Gastrocnemius medialis (tissue), 4 donors: ENCODE data around the gene POLN. TPM values are rescaled to one million over a fixed set of nuclear protein-coding genes. Genes with fewer than 3 reads are reported as not detected.

Experiments
- ATAC-seq, 2 donors: fragments of 150-250 bp; one replicate each; pipeline ENCODE4 v1.9.1; 2016
- DNase-seq, 2 donors: peaks; one replicate each; pipeline ENCODE4 v3.0.0-alpha.2; 2019
- H3K27ac ChIP-seq, 4 donors: fragments of 200-600 bp; sonication (generic); 1 replicate in 1 of 4; 2 replicates in 3 of 4; pipeline ENCODE4 v1.5.1; 2016 to 2018; ENCODE audit warnings: mild to moderate bottlenecking in 2 of 4, moderate library complexity in 1 of 4
- H3K27me3 ChIP-seq, 3 donors: fragments of 200-600 bp; sonication (generic) in 2 of 3; 1 replicate in 1 of 3; 2 replicates in 2 of 3; pipeline versions ENCODE4 v1.5.1 to v1.6.0; 2016 to 2019; ENCODE audit warnings: mild to moderate bottlenecking in 1 of 3, moderate library complexity in 1 of 3
- H3K36me3 ChIP-seq, 2 donors: fragments of 200-600 bp; sonication (generic) in 1 of 2; one replicate each; pipeline ENCODE4 v1.5.1; 2017 to 2018
- H3K4me1 ChIP-seq, 2 donors: fragments of 200-600 bp; sonication (generic) in 1 of 2; one replicate each; pipeline ENCODE4 v1.5.1; 2016 to 2017; ENCODE audit warnings: mild to moderate bottlenecking in 2 of 2
- H3K4me3 ChIP-seq, 4 donors: fragments of 200-600 bp; sonication (generic) in 3 of 4; 1 replicate in 1 of 4; 2 replicates in 3 of 4; pipeline ENCODE4 v1.5.1; 2016 to 2019; ENCODE audit warnings: mild to moderate bottlenecking in 2 of 4
- H3K9me3 ChIP-seq, 3 donors: fragments of 200-600 bp; sonication (generic) in 2 of 3; 1 replicate in 1 of 3; 2 replicates in 2 of 3; pipeline ENCODE4 v1.5.1; 2016 to 2019
- CTCF ChIP-seq, 5 experiments: fragments of 450-650 bp in 3 of 5; fragments of 200-600 bp in 2 of 5; sonication (generic) in 2 of 5; IDR thresholded peaks in 4 of 5; conservative IDR thresholded peaks in 1 of 5; 1 replicate in 4 of 5; 2 replicates in 1 of 5; pipeline ENCODE4 v1.5.1; 2016 to 2019; ENCODE audit warnings: antibody characterized with exemption in 5 of 5, mild to moderate bottlenecking in 3 of 5, moderate library complexity in 3 of 5
- POLR2A ChIP-seq, 2 donors: fragments of 450-650 bp; IDR thresholded peaks; one replicate each; pipeline ENCODE4 v1.6.1; 2017; ENCODE audit warnings: antibody characterized with exemption in 2 of 2, mild to moderate bottlenecking in 2 of 2, moderate library complexity in 2 of 2
- in situ Hi-C, 4 donors: fragments of 200-750 bp; cut with MboI; loops; one replicate each; pipeline versions ENCODE4 v1.15.0 to v1.8.0; 2017; ENCODE audit warnings: low sequenced_read_pairs in 4 of 4
- intact Hi-C: fragments of 100-400 bp; cut with DNase I; formaldehyde crosslinking; loops from one replicate; pipeline ENCODE4 v1.15.1; 2023; ENCODE audit warnings: low total_unique reads
- total RNA-seq, 4 donors: library from RNA; depleted of rRNA; stranded (reverse); fragments of >200 nt; gene quantifications; one replicate each; pipeline versions ENCODE4 v1.1.0 to v1.2.3, GENCODE V29; 2016

The POLN gene
- total RNA-seq, 4 donors from 2014 or later = 0.71 to 2.0 (median 0.86) TPM; not detected in 1

GRCh38 chr4:2259036-2259540 is 17.2 kb upstream of the POLN start:
- DNase-seq (peak; percentile 1 to 10), ATAC-seq (no peak)
- Histone ChIP-seq H3K27ac (peak overlapping the region; percentile 85 to 98 (median 94)), H3K4me3 (peak overlapping the region; percentile 13 to 99 (median 62)), H3K9me3 (no peaks in the 10 kb centered on the region), H3K4me1 (peaks cover 60 to 83% of the 10 kb centered on the region in 2 donors), H3K27me3 (no peaks in the 10 kb centered on the region), H3K36me3 (peaks cover 0 to 6% of the 10 kb centered on the region in 2 donors)
- TF ChIP-seq POLR2A (IDR thresholded peaks at IDR 0.05) (no peak), CTCF (IDR thresholded peaks at IDR 0.05 in 4 of 5, conservative IDR thresholded peaks at IDR 0.05 in 1 of 5) (no peak)
- intact Hi-C loops = no loop called here
- in situ Hi-C loops = no loop called here

DNA sequence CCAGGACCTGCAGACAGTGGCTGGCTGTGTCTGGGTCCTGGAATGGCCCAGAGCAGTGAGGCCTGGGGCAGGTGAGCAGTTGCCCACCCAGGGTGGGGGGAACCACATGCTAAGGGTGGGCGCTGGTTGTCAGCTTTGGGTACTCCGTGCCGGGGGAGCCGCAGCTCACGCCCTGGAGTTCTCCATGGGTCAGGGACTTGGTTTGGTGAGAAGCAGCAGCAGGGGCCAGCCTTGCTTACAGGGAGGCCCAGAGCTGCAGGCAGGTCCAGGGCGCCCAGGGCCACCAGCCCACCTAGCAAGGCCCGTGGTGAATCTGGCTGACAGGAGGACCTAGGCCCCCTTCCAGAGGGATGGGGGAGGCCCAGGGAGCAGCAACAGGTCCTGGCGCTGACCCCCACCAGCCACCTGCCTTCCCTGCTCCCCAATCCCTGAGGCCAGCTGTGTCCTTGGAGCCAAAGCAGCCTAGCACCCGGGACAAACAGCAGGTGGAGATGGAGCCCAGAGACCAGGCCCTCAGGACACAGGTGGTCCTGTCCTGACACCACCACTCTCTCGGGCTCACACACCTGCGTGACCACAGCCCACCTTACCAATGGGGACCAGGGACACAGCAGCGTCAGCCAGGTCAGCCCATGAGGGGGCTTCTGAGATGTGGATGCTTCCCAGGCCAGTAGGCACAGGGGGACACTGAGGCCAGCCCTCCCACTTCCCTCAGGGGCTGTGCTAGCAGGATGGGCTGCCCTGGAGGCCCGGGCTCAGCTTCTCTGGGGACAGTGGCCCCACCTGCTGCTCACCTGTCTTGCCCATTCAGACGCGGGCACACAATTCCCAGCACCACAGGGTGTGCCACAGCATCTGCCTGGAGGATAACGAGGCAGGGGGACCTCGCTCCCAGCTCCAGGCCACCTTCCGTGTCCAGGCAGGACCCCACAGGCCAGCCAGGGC is 16.4 kb upstream of the POLN start:
- Histone ChIP-seq H3K36me3 (peaks cover 0 to 11% of the 10 kb centered on the region in 2 donors), H3K4me1 (peaks cover 60 to 85% of the 10 kb centered on the region in 2 donors), H3K27ac (peak overlapping the region; percentile 85 to 98 (median 94)), H3K27me3 (no peaks in the 10 kb centered on the region), H3K4me3 (peak overlapping the region in 2 of 4 donors; percentile 13 to 96), H3K9me3 (no peaks in the 10 kb centered on the region)
- intact Hi-C loops = no loop called here
- in situ Hi-C loops = no loop called here
- ATAC-seq (no peak), DNase-seq (peak in 1 of 2 donors; percentile 12)
- TF ChIP-seq CTCF (IDR thresholded peaks at IDR 0.05 in 4 of 5, conservative IDR thresholded peaks at IDR 0.05 in 1 of 5) (no peak), POLR2A (IDR thresholded peaks at IDR 0.05) (no peak)

DNA sequence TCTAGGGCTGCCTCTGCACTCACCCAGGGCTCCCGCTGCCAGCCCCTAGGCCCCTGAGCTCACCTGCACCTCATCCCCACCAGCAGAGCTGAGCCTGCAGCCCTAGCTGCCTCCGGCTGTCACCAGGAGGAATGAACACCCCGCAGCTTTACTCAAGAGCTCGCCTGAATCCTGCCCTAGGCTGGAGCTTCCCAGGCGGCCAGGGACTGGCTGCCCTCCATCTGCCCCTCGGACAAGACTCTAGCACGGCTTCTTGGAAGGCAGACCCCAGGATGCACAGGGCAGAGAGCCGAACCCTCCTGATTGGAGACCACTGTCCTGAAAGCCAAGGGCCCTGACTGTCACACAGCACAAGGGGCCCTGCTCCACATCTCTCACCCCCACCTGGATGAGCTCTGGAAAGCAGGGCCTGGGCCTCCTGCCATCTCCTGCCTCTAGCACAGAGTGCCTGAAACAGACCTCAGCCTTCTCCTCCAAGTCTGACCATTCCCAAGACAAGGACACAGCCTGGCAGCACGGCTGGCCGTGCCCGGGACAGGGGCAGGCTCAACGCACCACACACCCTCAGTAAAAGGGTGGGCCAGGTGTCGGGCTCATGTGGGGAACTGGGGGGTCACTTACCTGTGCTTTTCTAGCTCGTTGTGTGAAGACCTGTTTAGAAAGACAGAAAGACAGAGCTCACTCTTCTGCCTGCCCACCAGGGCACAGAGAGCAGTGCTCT is 15.6 kb upstream of the POLN start:
- TF ChIP-seq CTCF (IDR thresholded peaks at IDR 0.05 in 4 of 5, conservative IDR thresholded peaks at IDR 0.05 in 1 of 5) = no peak
- no peak for TF ChIP-seq POLR2A (IDR thresholded peaks at IDR 0.05)
- Histone ChIP-seq H3K4me1 (peaks cover 53 to 85% of the 10 kb centered on the region in 2 donors), H3K4me3 (peak overlapping the region in 2 of 4 donors; percentile 23 to 27), H3K9me3 (no peaks in the 10 kb centered on the region), H3K27ac (peak overlapping the region; percentile 85 to 98 (median 94)), H3K36me3 (peaks cover 0 to 11% of the 10 kb centered on the region in 2 donors), H3K27me3 (no peaks in the 10 kb centered on the region)
- peak; percentile 1 to 12 for DNase-seq
- in situ Hi-C loops (no loop called here), intact Hi-C loops (no loop called here)
- no peak for ATAC-seq

DNA sequence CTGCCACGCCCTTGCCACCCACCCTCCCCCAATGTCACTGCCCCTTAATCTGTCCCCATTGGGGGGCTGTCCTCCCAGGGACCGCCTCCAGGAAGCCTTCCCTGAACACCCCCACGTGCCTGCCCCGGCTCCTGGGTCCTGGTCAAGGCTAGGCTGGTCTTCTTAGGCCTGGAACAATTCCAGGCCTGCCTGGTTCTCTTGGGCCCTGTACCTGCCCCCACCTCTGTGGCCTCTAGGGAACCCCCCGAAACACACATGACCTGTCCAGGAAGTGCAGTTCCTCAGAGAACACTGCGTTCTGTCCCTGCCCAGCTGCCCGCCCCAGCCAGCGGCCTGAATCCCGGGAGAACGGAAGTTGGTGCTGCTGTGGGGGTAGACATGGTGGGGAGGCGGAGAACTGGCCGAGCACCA is 14.9 kb upstream of the POLN start:
- H3K27me3 ChIP-seq = no peaks in the 10 kb centered on the region
- H3K27ac ChIP-seq = peak overlapping the region; percentile 85 to 98 (median 94)
- H3K4me1 ChIP-seq = peaks cover 53 to 87% of the 10 kb centered on the region in 2 donors
- peaks cover 0 to 18% of the 10 kb centered on the region in 2 donors for H3K36me3 ChIP-seq
- intact Hi-C loops = no loop called here
- peak overlapping the region in 2 of 4 donors; percentile 23 to 24 for H3K4me3 ChIP-seq
- in situ Hi-C loops = no loop called here
- no peaks in the 10 kb centered on the region for H3K9me3 ChIP-seq
- ATAC-seq = peak; percentile 23 to 33
- TF ChIP-seq POLR2A (IDR thresholded peaks at IDR 0.05) (no peak), CTCF (IDR thresholded peaks at IDR 0.05 in 4 of 5, conservative IDR thresholded peaks at IDR 0.05 in 1 of 5) (no peak)
- DNase-seq = peak; percentile 29 to 53
